ENCODE results near the gene GNA12. TPM values are rescaled to one million over a fixed set of nuclear protein-coding genes. Genes with fewer than 3 reads are reported as not detected.

The GNA12 gene
- total RNA-seq, 1 donor from 2014 or later = 46.7 TPM

DNA sequence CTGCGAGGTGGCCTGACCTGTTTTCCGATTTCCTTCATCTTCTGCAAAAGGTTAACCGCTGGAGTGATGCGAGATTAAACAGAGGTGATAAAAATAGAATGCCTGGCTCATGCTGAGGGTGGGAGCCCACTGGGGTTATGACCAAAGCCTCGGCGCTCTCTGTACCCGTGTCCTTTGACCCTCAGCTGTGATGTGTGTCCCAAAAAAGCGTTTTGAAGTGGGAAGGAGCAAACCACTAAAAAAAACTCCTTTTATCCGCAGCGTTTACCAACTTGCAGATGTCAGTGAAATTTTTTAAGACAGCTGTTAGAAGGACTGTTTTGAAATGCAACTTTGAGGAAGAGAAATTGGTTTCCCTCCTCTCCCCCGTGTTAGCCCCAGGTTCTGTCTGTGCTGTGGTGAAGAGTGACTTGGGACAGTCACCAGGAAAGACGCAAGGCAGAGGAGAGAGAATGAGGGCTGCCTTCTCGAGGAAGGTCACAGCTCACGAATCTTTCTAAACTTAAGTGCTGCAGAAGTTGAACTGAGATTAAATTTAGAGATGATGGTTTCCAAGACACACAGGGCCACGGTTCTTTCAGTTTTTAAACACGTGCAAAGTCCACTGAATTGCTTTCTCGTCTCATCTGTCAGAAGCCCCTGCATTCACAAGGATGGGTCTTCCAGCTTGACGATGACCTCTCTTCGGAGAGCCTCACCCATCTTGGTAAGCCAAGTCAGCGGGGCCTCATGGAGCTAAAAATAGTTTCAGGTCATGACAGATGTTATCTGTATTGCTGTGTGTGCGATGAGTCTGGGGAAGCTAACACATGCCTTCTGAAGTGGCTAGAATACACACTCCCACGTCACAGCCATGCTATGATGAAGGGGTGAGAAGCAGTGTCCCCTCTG lies 128.5 kb downstream of the GNA12 start:
- DNase-seq (ENCODE audit: low spot score) (no peak), ATAC-seq (no peak)
- intact Hi-C loops (cut with DNase I) = loop anchor here (10.0 kb wide), 1 partner anchor 109 kb away; no protein-coding TSS in a partner anchor

- ATAC-seq = no peak
- DNase-seq (ENCODE audit: low spot score) = no peak
- intact Hi-C loops (cut with DNase I) = loop anchor here (10.0 kb wide), 1 partner anchor 110 kb away; no protein-coding TSS in a partner anchor
Observed at GRCh38 chr7:2714636-2715035, 129.5 kb downstream of the GNA12 start.

- ATAC-seq = no peak
- intact Hi-C loops (cut with DNase I) = loop anchor here (10.0 kb wide), 1 partner anchor 111 kb away; no protein-coding TSS in a partner anchor
- DNase-seq (ENCODE audit: low spot score) = no peak
Observed at GRCh38 chr7:2713978-2714377, 130.1 kb downstream of the GNA12 start.

GRCh38 chr7:2713370-2713769 lies 130.7 kb downstream of the GNA12 start:
- ATAC-seq = no peak
- DNase-seq (ENCODE audit: low spot score) = no peak
- intact Hi-C loops (cut with DNase I) = loop anchor here (10.0 kb wide), 1 partner anchor 111 kb away; no protein-coding TSS in a partner anchor

DNA sequence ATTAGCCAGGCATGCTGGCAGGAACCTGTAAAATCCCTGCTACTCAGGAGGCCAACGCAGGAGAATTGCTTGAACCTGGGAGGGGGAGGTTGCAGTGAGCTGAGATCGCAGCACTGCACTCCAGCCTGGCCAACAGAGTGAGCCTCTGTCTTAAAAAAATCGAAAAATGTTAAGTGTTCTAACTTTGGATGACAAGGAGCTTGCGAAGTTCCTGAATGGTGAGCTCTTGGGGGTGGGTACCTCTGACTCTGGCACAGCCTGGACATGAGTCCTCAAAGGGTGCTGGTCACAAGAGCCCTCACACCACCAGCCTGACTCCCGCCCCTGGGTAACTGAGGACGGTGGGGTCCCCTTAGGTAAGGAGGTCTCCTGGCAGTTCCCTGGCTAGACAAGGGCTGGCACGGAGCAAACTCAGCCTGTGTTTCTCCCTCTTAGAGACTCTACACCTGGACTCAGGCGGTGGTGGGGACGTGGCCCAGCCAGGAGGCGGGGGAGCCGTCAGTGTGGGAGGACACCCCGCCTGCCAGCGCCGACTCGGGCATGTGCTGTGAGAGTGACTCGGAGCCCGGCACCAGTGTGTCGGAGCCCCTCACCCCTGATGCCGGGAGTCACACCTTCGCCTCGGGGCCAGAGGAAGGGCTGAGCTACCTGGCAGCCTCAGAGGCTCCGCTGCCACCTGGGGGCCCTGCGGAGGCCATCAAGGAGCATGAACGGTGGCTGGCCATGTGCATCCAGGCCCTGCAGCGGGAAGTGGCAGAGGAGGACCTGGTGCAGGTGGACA lies 132.0 kb downstream of the GNA12 start:
- ATAC-seq (no peak), DNase-seq (ENCODE audit: low spot score) (no peak)
- intact Hi-C loops (cut with DNase I) = loop anchor here (10.0 kb wide), 1 partner anchor 113 kb away; no protein-coding TSS in a partner anchor

- no peak for ATAC-seq
- intact Hi-C loops (cut with DNase I) = loop anchor here (10.0 kb wide), 1 partner anchor 114 kb away; no protein-coding TSS in a partner anchor
- DNase-seq (ENCODE audit: low spot score) = no peak
Observed at GRCh38 chr7:2710901-2711551, 133.1 kb downstream of the GNA12 start.

DNA sequence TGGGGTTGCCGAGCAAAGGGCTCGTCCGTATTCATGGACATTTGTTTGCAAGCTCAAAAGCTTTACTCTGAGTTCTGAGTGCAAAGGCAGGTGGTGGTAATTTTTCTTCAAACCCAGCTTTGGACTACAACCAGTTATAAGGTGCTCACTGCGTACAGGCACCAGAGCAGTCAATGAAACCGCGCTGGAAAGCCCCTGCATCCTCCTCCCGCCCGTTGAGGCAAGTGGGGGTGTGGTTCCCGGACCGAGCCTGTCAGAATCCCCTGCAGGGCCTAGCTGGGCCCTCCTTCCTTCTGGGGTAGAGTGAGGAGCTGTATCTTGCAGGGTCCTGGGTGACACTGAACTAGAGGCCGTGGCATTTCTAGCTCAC lies 133.8 kb downstream of the GNA12 start:
- intact Hi-C loops (cut with DNase I) = loop anchor here (10.0 kb wide), 1 partner anchor 115 kb away; no protein-coding TSS in a partner anchor
- DNase-seq (ENCODE audit: low spot score) (no peak), ATAC-seq (no peak)

DNA sequence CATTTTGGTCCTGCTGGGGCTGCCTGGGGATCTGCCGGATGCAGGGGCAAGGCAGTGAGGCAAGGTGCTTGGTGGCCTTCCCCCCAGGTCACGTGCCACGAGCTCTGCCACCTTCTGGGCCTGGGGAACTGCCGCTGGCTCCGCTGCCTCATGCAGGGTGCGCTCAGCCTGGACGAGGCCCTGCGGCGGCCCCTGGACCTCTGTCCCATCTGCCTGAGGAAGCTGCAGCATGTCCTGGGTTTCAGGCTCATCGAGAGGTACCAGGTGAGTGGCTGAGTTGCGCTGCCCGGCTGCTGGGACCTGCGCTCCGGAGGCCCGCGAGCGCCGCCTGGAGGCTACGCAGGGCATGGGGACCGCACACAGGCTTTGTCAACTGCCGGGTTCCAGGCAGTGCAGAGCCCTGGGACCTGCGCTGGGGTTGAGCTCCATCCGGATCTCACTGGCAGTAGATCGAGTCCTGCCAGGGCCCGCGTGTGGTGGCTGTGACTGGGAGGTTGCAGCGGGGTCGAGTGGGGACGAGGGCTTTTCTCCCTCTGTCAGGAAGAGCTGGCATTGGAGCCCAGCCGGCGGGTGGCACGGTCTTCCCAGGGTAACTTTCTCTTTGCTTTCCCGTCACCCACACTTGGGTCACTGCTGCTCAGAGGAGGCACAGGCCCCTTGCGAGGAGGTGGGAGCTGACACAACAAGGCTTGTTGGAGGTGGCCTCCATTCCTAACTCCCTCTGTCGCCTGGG lies 134.4 kb downstream of the GNA12 start:
- intact Hi-C loops (cut with DNase I) = loop anchor here (10.0 kb wide), 1 partner anchor 115 kb away; no protein-coding TSS in a partner anchor
- ATAC-seq = peak; percentile 74
- DNase-seq (ENCODE audit: low spot score) = no peak

DNA sequence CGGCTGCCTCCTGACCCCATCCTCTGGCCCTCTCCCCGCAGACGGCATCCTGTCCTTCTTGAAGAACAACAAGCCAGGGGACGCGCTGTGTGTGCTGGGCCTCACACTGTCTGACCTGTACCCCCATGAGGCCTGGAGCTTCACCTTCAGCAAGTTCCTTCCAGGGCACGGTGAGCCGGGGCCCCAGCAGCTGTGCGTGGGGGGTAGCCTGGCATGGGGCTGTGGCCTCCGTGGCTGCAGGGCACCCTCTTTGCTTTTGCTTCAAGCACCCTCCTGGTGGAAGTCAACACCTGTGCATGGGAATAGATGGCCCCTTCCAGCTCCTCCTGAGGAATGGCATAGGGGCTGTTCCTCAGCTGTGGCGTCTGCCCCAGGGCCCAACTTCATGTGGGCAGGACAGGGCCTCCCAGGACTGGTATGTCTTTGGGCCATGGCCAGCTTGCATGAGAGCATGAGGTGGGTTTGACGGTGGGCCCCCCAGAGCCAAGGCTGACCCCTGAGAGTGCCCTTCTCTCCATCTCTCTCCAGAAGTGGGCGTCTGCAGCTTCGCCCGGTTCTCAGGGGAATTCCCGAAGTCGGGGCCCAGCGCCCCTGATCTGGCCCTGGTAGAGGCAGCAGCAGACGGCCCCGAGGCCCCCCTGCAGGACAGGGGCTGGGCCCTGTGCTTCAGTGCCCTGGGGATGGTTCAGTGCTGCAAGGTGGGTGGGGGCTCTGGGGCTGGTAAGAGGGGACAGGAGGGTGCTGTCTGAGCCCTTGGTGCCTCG lies 135.4 kb downstream of the GNA12 start:
- intact Hi-C loops (cut with DNase I) = no loop called here
- no peak for DNase-seq (ENCODE audit: low spot score)
- no peak for ATAC-seq

- ATAC-seq = no peak
- intact Hi-C loops (cut with DNase I) = no loop called here
- DNase-seq (ENCODE audit: low spot score) = no peak
Observed at GRCh38 chr7:2708041-2708440, 136.1 kb downstream of the GNA12 start.

GRCh38 chr7:2707481-2707880 lies 136.6 kb downstream of the GNA12 start:
- intact Hi-C loops (cut with DNase I) = no loop called here
- DNase-seq (ENCODE audit: low spot score) = no peak
- no peak for ATAC-seq

DNA sequence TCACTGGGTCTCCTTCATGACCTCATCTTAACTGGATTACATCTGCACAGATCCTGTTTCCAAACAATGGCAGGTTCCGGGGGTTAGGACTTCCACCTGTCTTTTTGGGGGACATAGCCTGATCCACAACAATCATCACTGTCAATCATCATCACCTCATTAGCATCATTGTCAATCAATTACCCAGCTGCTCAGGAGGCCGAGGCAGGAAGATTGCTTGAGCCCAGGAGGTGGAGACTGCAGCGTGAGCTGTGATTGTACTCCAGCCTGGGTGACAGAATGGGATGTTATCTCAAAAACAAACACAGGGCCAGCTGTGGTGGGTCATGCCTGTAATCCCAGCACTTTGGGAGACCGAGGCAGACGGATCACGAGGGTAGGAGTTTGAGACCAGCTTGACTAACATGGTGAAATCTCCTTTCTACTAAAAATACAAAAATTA lies 137.4 kb downstream of the GNA12 start:
- intact Hi-C loops (cut with DNase I) = no loop called here
- DNase-seq (ENCODE audit: low spot score) = no peak
- no peak for ATAC-seq

GRCh38 chr7:2705371-2706096 lies 138.6 kb downstream of the GNA12 start:
- ATAC-seq (no peak), DNase-seq (ENCODE audit: low spot score) (no peak)
- intact Hi-C loops (cut with DNase I) = no loop called here

DNA sequence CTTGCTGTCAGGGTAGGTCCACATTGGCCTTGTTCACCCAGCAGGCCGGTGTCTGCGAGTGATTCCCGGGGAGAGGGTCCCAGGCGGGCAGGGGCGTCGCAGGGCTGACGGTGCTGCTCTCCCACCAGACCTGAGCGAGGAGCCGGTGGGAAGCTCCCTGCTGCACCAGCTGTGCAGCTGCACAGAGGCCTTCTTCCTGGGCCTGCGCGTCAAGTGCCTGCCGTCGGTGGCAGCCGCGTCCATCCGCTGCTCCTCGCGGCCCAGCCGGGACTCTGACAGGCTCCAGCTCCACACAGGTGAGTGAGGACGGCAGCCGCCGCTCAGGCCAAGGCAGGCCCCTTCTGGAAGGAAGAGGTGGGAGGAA lies 141.5 kb downstream of the GNA12 start:
- no peak for DNase-seq (ENCODE audit: low spot score)
- ATAC-seq = no peak
- intact Hi-C loops (cut with DNase I) = no loop called here

DNA sequence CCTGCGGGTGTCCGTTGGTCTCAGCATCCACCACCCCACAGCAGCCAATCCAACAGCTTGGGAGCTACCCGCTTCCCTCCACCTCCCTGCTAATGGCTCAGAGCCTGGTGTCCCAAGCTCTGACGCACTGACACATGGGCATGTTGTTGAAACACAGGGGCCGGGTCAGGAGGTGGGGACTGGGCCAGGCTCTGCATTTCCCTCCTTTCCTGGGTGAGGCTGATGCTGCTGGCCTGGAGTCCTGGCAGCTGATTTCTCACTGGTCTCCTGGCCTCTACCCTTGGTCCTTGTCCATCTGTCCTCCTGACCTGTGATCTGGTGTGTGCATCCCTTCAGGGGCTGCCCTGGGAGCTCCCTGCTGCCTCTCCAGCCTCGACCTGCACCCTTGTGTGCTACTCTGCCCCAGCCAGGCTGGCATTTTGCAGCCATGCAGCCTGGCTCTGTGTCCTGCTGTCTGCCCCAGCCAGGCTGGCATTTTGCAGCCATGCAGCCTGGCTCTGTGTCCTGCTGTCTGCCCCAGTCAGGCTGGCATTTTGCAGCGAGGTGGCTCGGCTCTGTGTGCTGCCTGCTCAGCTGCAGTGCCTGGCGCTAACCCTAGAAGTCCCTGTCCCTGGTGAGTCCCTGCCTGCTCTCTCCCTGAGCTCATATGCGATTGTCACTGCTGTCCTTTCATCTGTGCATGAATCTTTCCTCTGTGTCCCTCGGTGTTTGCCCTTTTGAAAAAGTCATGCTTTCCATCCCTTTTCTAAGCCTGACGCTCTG lies 142.1 kb downstream of the GNA12 start:
- ATAC-seq (peak; percentile 87), DNase-seq (ENCODE audit: low spot score) (no peak)
- intact Hi-C loops (cut with DNase I) = no loop called here

GRCh38 chr7:2701424-2701823 lies 142.7 kb downstream of the GNA12 start:
- DNase-seq (ENCODE audit: low spot score) = no peak
- intact Hi-C loops (cut with DNase I) = no loop called here
- ATAC-seq = peak; percentile 8
